HepG2 (cell line): ENCODE data around the gene ZC2HC1B. TPM values are rescaled to one million over a fixed set of nuclear protein-coding genes. Genes with fewer than 3 reads are reported as not detected.

ENCODE experiments used
- ASH2L ChIP-seq: fragments of 300-600, 200-600 bp; sonication (generic); IDR thresholded peaks from 2 replicates; pipeline ENCODE4 v1.7.0; 2017; ENCODE audit warnings: low read depth, mild to moderate bottlenecking, moderate library complexity, mixed read lengths, low read length; ENCODE audit not compliant: insufficient read length
- CENPT ChIP-seq: sonication (generic); formaldehyde crosslinking; IDR thresholded peaks from 2 replicates; pipeline ENCODE4 v1.8.0; 2022; ENCODE audit warnings: low read depth, mild to moderate bottlenecking, moderate library complexity, missing genetic modification reagents
- DMAP1 ChIP-seq: IDR thresholded peaks from 2 replicates; pipeline ENCODE4 v1.6.1; 2016
- EP300 ChIP-seq, 3 experiments: sonication (generic) in 1 of 3; formaldehyde crosslinking in 1 of 3; IDR thresholded peaks; 2 replicates each; pipeline versions ENCODE4 v1.5.1 to v1.6.1; 2011 to 2020; ENCODE audit warnings: low read depth in 2 of 3, low read length in 2 of 3, borderline replicate concordance in 1 of 3, improper control_type of control experiment in 1 of 3, mild to moderate bottlenecking in 1 of 3, missing genetic modification reagents in 1 of 3, moderate library complexity in 1 of 3
- ETS1 ChIP-seq: sonication (generic); formaldehyde crosslinking; IDR thresholded peaks from 2 replicates; pipeline ENCODE4 v1.4.0; 2020; ENCODE audit warnings: missing genetic modification reagents
- IKZF1 ChIP-seq: fragments of 450-650 bp; IDR thresholded peaks from 2 replicates; pipeline ENCODE4 v1.7.1; 2016
- MNT ChIP-seq: fragments of 450-650 bp; IDR thresholded peaks from 2 replicates; pipeline ENCODE4 v1.6.1; 2016
- MTF1 ChIP-seq: sonication (generic); formaldehyde crosslinking; IDR thresholded peaks from 2 replicates; pipeline ENCODE4 v1.5.0; 2020; ENCODE audit warnings: missing genetic modification reagents
- PAX8 ChIP-seq: sonication (generic); formaldehyde crosslinking; IDR thresholded peaks from 2 replicates; pipeline ENCODE4 v1.8.0; 2022; ENCODE audit warnings: mild to moderate bottlenecking, missing genetic modification reagents, borderline replicate concordance
- POLR2A ChIP-seq, 2 experiments: IDR thresholded peaks; 2 replicates each; pipeline ENCODE4 v1.6.1; 2011; ENCODE audit warnings: low read depth in 2 of 2, low read length in 2 of 2, mild to moderate bottlenecking in 1 of 2, moderate library complexity in 1 of 2; ENCODE audit not compliant: insufficient read depth in 1 of 2
- SALL2 ChIP-seq: sonication (generic); formaldehyde crosslinking; IDR thresholded peaks from 2 replicates; pipeline ENCODE4 v1.8.1; 2023; ENCODE audit warnings: mild to moderate bottlenecking, missing genetic modification reagents, inconsistent platforms
- TEF ChIP-seq: sonication (generic); formaldehyde crosslinking; IDR thresholded peaks from 2 replicates; pipeline ENCODE4 v1.5.0; 2020; ENCODE audit warnings: missing genetic modification reagents
- ZBTB49 ChIP-seq: sonication (generic); formaldehyde crosslinking; IDR thresholded peaks from 2 replicates; pipeline ENCODE4 v1.4.0; 2020; ENCODE audit warnings: missing genetic modification reagents, borderline replicate concordance
- ZNF225 ChIP-seq: sonication (generic); formaldehyde crosslinking; IDR thresholded peaks from 2 replicates; pipeline ENCODE4 v1.4.0; 2020; ENCODE audit warnings: mild to moderate bottlenecking, missing genetic modification reagents
- ZNF326 ChIP-seq: sonication (generic); formaldehyde crosslinking; IDR thresholded peaks from 2 replicates; pipeline ENCODE4 v1.4.0; 2020; ENCODE audit warnings: missing genetic modification reagents, borderline replicate concordance
- ZNF496 ChIP-seq: sonication (generic); formaldehyde crosslinking; IDR thresholded peaks from 2 replicates; pipeline ENCODE4 v1.8.1; 2023; ENCODE audit warnings: mild to moderate bottlenecking, moderate library complexity, missing genetic modification reagents; ENCODE audit not compliant: insufficient replicate concordance
- ZNF513 ChIP-seq: sonication (generic); formaldehyde crosslinking; conservative IDR thresholded peaks from 2 replicates; pipeline ENCODE4 v1.5.0; 2020; ENCODE audit warnings: missing genetic modification reagents
- ZNF530 ChIP-seq: sonication (generic); formaldehyde crosslinking; IDR thresholded peaks from 2 replicates; pipeline ENCODE4 v1.5.0; 2020; ENCODE audit warnings: low read depth, mild to moderate bottlenecking, missing genetic modification reagents
- ZNF616 ChIP-seq: sonication (generic); formaldehyde crosslinking; IDR thresholded peaks from 2 replicates; pipeline ENCODE4 v1.5.0; 2020; ENCODE audit warnings: low read depth, mild to moderate bottlenecking, missing genetic modification reagents
- polyA plus RNA-seq, 8 experiments: library from polyadenylated mRNA; depleted of rRNA in 3 of 8; stranded (reverse) in 7 of 8; unstranded in 1 of 8; fragments of >200 nt; fragmentation: Illumina TruSeq in 4 of 8; extraction: Trizol in 4 of 8; gene quantifications; 2 replicates each; pipeline versions ENCODE4 v1.2.1 to v1.2.3, GENCODE V29; 2011 to 2016; ENCODE audit warnings: low read depth in 4 of 8, missing spikeins in 1 of 8, mixed read lengths in 1 of 8; ENCODE audit not compliant: insufficient read depth in 1 of 8
- total RNA-seq, 5 experiments: library from RNA; depleted of rRNA; stranded (reverse); fragments of >200 nt; fragmentation: Illumina TruSeq; extraction: Trizol; gene quantifications; 2 replicates each; pipeline ENCODE4 v1.2.3, GENCODE V29; 2016; ENCODE audit warnings: low read depth in 1 of 5

ZC2HC1B gene
- total and polyA plus RNA-seq, 2 of the 13 experiments (the other 11 are each of a cell fraction or from before 2014, with no cell fraction given), result not detected

GRCh38 chr6:143842902-143843676, 21.2 kb upstream of the ZC2HC1B start, which contains the start of gene LTV1 (continued):
- TF ChIP-seq ZNF513 (no peak; the same call in 1 of the 2 replicates), DMAP1 (CRISPR knock-in tag) (peak; percentile 100), ZNF530 (CRISPR knock-in tag) (0 out of 2 replicates have a peak, but pooled peaks have one; percentile 28), ZNF616 (CRISPR knock-in tag) (peak; percentile 98), ZNF326 (CRISPR knock-in tag) (no peak), IKZF1 (no peak), CENPT (CRISPR knock-in tag) (peak; percentile 96), EP300 (IDR thresholded peaks at IDR 0.05; ENCODE audit: low read depth in 2 of 2, low read length in 2 of 2) (no peak; a peak in 2 of 4 replicates), EP300 (CRISPR knock-in tag; IDR thresholded peaks at IDR 0.05; ENCODE audit: borderline replicate concordance) (peak; percentile 73), ZBTB49 (CRISPR knock-in tag) (peak; percentile 96), ASH2L (peak; percentile 96), ZNF496 (CRISPR knock-in tag) (no peak), TEF (CRISPR knock-in tag) (peak; percentile 94), ETS1 (CRISPR knock-in tag) (peak; percentile 96; the same call in 1 of the 2 replicates), MNT (peak; percentile 92), SALL2 (CRISPR knock-in tag) (peak; percentile 86), PAX8 (CRISPR knock-in tag) (0 out of 2 replicates have a peak, but pooled peaks have one; percentile 94), ZNF225 (CRISPR knock-in tag) (peak; percentile 99), MTF1 (CRISPR knock-in tag) (peak; percentile 94), POLR2A (IDR thresholded peaks at IDR 0.05; ENCODE audit: insufficient read depth in 1 of 2, low read depth in 2 of 2, low read length in 2 of 2) (peak; percentile 88 to 94)
